ENCODE results near the gene FAF1. TPM values are rescaled to one million over a fixed set of nuclear protein-coding genes. Genes with fewer than 3 reads are reported as not detected.

The FAF1 gene
- total RNA-seq, 1 experiment from 2014 or later, result 73.2 TPM

DNA sequence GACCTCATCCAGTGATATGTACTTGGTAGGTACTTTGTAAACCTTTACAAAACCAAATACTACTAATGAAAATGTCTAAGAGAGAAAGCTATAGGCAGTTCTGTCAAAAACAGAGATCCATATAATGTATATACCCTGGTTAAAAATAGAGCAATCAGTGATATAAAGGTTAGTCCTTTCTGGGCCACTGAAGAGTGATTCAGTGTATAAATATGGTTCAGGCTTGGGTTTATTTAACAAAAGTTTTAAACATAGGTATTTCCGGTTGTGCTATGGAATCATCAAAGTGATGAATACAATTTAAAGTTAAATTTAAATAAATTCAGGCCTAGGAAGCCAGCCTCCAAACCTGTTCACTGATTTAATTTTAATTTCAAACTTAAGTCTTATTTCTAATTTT lies 428.5 kb downstream of the FAF1 start:
- ATAC-seq (no peak), DNase-seq (ENCODE audit: low read depth, low spot score) (no peak)
- Histone ChIP-seq H3K4me2 (ENCODE audit: low read length) (no peak overlapping the region), H3K9me2 (ENCODE audit: insufficient read depth) (no peaks in the 10 kb centered on the region), H3K79me2 (ENCODE audit: insufficient read depth, low read length) (no peaks in the 10 kb centered on the region), H3K9me3 (ENCODE audit: control insufficient read depth in 1 of 2, insufficient read depth in 1 of 2, low read depth in 1 of 2, low read length in 2 of 2) (no peaks in the 10 kb centered on the region), H3K36me3 (ENCODE audit: control insufficient read depth in 1 of 2, insufficient read depth in 2 of 2, low read length in 2 of 2) (no peaks in the 10 kb centered on the region; a peak in 1 of 4 replicates), H3K4me3 (replicated peaks in 1 of 2; ENCODE audit: low read depth in 1 of 2, low read length in 2 of 2) (no peak overlapping the region), H4K20me1 (ENCODE audit: insufficient read depth) (no peaks in the 10 kb centered on the region), H3K27me3 (ENCODE audit: insufficient read depth, low read length) (no peaks in the 10 kb centered on the region), H3K27ac (ENCODE audit: low read depth, low read length) (no peak overlapping the region), H3K9ac (ENCODE audit: low read length) (no peak overlapping the region), H3K4me1 (ENCODE audit: control insufficient read depth in 1 of 2, insufficient read depth in 2 of 2, low read length in 2 of 2) (no peaks in the 10 kb centered on the region), H2AFZ (ENCODE audit: low read depth, low read length, poor library complexity, severe bottlenecking) (no peak overlapping the region)
- no peak for TF ChIP-seq ZFX (IDR thresholded peaks at IDR 0.05)
- no peak for TF ChIP-seq SP1 (IDR thresholded peaks at IDR 0.05; ENCODE audit: low read depth)
- TF ChIP-seq JUND (IDR thresholded peaks at IDR 0.05), result no peak
- TF ChIP-seq POLR2AphosphoS5 (IDR thresholded peaks at IDR 0.05; ENCODE audit: low read depth, low read length), result no peak
- no peak for TF ChIP-seq POLR2A (IDR thresholded peaks at IDR 0.05; ENCODE audit: borderline replicate concordance, extremely low read depth, insufficient read depth, insufficient read length)
- no peak for TF ChIP-seq SIN3A (IDR thresholded peaks at IDR 0.05; ENCODE audit: low read depth)
- no peak for TF ChIP-seq FOSL1 (IDR thresholded peaks at IDR 0.05; ENCODE audit: low read depth)
- TF ChIP-seq, protein P1, sequence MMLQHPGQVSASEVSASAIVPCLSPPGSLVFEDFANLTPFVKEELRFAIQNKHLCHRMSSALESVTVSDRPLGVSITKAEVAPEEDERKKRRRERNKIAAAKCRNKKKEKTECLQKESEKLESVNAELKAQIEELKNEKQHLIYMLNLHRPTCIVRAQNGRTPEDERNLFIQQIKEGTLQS (IDR thresholded peaks at IDR 0.05), result no peak
- TF ChIP-seq, protein P2, sequence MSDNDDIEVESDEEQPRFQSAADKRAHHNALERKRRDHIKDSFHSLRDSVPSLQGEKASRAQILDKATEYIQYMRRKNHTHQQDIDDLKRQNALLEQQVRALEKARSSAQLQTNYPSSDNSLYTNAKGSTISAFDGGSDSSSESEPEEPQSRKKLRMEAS (IDR thresholded peaks at IDR 0.05), result no peak
- no peak for TF ChIP-seq YY1 (IDR thresholded peaks at IDR 0.05; ENCODE audit: extremely low read depth, insufficient replicate concordance, low read depth, low read length)
- no peak for TF ChIP-seq ELF1 (IDR thresholded peaks at IDR 0.05; ENCODE audit: borderline replicate concordance, low read depth)
- no peak for TF ChIP-seq CEBPB (IDR thresholded peaks at IDR 0.05; ENCODE audit: low read depth)
- TF ChIP-seq ZNF274 (IDR thresholded peaks at IDR 0.05; ENCODE audit: low read depth, low read length), result no peak
- TF ChIP-seq, protein P3, sequence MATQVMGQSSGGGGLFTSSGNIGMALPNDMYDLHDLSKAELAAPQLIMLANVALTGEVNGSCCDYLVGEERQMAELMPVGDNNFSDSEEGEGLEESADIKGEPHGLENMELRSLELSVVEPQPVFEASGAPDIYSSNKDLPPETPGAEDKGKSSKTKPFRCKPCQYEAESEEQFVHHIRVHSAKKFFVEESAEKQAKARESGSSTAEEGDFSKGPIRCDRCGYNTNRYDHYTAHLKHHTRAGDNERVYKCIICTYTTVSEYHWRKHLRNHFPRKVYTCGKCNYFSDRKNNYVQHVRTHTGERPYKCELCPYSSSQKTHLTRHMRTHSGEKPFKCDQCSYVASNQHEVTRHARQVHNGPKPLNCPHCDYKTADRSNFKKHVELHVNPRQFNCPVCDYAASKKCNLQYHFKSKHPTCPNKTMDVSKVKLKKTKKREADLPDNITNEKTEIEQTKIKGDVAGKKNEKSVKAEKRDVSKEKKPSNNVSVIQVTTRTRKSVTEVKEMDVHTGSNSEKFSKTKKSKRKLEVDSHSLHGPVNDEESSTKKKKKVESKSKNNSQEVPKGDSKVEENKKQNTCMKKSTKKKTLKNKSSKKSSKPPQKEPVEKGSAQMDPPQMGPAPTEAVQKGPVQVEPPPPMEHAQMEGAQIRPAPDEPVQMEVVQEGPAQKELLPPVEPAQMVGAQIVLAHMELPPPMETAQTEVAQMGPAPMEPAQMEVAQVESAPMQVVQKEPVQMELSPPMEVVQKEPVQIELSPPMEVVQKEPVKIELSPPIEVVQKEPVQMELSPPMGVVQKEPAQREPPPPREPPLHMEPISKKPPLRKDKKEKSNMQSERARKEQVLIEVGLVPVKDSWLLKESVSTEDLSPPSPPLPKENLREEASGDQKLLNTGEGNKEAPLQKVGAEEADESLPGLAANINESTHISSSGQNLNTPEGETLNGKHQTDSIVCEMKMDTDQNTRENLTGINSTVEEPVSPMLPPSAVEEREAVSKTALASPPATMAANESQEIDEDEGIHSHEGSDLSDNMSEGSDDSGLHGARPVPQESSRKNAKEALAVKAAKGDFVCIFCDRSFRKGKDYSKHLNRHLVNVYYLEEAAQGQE (IDR thresholded peaks at IDR 0.05; ENCODE audit: low read depth), result no peak
- no peak for TF ChIP-seq TCF7L2 (IDR thresholded peaks at IDR 0.05; ENCODE audit: borderline replicate concordance, extremely low read depth, insufficient read depth, insufficient read length)
- TF ChIP-seq, protein P4, sequence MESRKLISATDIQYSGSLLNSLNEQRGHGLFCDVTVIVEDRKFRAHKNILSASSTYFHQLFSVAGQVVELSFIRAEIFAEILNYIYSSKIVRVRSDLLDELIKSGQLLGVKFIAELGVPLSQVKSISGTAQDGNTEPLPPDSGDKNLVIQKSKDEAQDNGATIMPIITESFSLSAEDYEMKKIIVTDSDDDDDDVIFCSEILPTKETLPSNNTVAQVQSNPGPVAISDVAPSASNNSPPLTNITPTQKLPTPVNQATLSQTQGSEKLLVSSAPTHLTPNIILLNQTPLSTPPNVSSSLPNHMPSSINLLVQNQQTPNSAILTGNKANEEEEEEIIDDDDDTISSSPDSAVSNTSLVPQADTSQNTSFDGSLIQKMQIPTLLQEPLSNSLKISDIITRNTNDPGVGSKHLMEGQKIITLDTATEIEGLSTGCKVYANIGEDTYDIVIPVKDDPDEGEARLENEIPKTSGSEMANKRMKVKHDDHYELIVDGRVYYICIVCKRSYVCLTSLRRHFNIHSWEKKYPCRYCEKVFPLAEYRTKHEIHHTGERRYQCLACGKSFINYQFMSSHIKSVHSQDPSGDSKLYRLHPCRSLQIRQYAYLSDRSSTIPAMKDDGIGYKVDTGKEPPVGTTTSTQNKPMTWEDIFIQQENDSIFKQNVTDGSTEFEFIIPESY (IDR thresholded peaks at IDR 0.05; ENCODE audit: extremely low read depth, insufficient replicate concordance, low read length), result no peak
- BruUV-seq (replicated peaks), result no TSS peak
- CTCF ChIA-PET, result no interaction called here
- RAD21 ChIA-PET (ENCODE audit: low non-redundant PET in 1 of 2, low total read pairs in 2 of 2, uncharacterized antibody in 2 of 2, unreplicated experiment in 2 of 2), result no interaction called here
- intact Hi-C loops (cut with micrococcal nuclease), result no loop called here
- POLR2A ChIA-PET, result no interaction called here
